ENCODE measurements around the gene GPR180.

The GPR180 gene

DNA sequence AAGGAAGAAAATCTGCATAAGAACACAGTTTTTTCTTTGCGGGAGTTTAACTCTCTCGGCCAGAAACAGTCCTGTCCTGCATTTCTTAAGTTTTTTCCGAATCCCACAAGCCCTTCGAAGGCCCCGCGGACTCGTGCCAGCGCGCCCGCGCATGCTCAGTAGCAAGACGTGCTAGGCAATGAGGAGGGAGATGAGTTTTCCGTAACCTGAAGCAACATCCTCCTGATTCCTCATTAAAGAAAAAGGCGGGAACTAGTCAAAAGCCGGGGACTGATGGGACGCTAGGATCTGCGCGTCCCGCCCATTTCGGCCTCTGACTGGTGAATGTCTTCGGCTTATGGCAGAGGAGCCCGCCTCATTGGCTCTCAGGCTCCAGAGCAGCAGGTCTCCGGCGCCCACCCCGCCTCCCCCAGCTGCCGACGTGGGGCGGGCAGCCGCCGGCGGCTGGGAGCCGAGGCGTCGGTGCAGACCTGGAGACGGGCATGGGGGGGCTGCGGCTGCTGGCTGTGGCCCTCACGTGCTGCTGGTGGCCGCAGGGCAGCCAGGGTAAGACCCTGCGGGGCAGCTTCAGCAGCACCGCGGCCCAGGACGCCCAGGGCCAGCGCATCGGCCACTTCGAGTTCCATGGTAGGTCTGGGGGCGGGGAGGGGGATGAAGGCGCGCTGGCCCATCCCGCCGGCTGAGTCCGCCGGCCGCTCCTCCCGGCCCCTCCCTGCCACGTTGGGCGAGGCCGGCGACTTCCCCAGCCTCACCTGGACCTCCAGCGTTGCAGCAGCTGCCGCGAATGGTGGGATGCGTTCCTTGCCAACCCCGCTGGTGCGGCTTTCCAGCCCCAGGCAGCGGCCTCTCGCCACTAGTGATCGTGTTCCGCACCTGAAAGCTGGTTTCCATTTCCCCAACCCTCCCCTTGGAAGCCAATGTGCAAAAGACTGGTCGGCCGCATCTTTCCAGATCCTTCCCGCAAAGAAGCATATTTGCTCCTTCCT, at the start of gene GPR180:
Gene GPR180 (plus strand): TSS at position 412 of the 986 bp plus-strand sequence. CDS start 71 bp downstream, at position 483.
- DNase-seq, result peak; percentile 99

GRCh38 chr13:94552095-94552494, 49.6 kb upstream of the GPR180 start:
- no peak for DNase-seq

DNA sequence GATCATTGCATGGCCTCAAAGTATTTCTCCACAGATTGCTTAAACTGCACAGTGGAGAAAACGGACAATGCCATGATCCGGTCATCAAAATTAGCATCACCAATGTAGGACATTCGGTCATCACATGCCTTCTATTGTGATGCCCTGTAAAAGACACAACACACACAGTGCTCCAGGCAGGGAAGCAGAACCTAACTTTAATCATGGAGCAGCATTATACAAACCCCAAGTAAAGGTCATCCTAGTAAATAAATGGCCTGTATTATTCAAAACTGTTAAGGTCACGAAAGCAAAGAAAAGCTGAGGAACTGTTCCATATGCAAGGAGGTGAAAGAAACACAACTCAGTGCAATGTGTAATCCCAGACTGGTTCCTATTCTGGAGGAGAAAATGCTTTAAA, 47.9 kb upstream of the GPR180 start:
- no peak for DNase-seq

- DNase-seq, result no peak
Observed at GRCh38 chr13:94556041-94556440, 45.6 kb upstream of the GPR180 start.

- DNase-seq, result no peak
Observed at GRCh38 chr13:94556621-94557020, 45.0 kb upstream of the GPR180 start.

DNA sequence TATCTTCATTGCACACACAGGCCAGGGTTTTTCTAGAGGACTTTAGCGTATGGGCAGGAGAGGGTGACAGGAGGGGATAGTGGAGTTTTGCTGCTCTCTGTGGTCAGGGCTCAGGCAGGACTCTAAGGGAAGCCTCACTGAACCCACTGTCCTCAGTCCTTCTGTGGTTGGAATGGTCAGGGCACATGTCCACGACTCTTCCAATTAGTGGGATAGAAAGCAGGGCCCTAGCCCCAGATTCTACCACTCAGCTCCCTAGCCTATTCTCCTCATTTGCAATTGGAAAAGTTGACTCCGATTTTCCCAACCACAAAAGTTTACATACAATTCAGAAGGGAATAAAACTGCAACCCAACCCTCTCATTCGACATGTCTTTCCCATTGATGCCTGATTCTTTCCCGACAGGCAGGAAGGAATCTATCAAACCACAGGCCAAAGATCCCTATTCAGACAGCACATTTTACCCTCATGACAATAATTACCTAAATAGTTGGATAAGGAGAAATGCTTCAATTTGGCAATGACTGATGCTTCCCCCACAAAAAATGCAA, 43.9 kb upstream of the GPR180 start:
- DNase-seq, result no peak

GRCh38 chr13:94558716-94559115, 42.9 kb upstream of the GPR180 start:
- DNase-seq, result no peak

DNA sequence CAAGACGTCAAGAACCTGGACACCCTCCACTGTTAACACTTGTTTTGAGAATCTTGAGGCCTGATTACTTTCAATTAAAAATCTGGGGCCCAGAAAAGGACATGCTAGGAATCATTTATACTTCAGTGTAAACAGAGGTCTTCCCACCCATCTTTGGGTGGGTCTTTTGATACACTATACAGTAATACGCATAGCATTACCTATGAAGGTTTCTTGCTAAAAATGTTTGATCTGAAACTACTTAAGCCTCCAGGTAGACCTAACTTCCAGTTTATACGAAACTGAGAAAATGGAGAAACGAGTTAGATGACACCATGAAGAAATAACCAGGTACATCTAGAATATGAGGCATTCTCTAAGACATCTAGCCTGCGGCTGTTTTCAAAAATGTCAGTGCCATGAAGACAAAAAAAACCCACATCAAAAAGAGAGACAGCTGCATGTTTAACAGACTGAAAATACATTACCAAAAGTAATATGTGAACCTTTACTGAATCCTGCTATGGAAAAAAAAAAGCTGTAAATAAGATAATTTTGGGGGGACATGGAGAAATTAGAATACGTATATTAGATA, 42.3 kb upstream of the GPR180 start:
- DNase-seq, result no peak

- no peak for DNase-seq
Observed at GRCh38 chr13:94560116-94560515, 41.5 kb upstream of the GPR180 start.

GRCh38 chr13:94561126-94561525, 40.5 kb upstream of the GPR180 start:
- no peak for DNase-seq

DNA sequence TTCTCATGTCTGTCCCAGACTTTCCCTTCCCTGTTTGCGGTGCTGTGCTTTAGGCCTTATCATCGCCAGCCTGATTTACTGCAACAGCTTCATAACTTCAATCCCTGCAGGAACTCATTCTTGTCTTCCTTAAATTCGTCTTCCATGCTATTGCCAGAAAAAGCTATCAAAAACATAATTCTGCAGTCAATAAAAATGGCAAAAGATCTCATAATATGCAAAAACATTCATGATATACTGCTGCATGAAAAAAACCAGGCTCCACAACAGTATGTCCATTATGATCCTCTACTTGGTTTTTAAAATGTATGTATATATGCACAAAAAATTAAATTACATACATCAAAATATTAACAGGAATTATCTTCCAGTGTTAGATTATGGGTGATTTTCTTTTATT, 34.1 kb upstream of the GPR180 start:
- no peak for DNase-seq

DNA sequence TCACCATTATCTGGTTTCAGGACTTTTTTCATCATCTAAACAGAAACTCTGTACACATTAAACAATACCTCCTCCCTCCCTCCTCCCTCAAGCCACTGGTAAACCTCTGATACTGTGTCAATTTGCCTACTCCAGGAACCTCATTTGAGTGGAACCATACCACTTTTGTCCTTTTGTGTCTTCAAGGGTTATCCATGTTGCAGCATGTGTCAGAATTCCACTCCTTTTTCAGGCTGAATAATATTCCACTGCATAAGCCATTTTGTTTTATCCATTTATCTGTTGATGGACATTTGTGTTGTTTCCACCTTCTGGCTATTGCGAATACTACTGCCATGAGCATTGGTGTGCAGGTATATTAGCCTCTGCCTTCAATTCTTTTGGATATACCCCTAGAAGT, 33.2 kb upstream of the GPR180 start:
- DNase-seq, result no peak

DNA sequence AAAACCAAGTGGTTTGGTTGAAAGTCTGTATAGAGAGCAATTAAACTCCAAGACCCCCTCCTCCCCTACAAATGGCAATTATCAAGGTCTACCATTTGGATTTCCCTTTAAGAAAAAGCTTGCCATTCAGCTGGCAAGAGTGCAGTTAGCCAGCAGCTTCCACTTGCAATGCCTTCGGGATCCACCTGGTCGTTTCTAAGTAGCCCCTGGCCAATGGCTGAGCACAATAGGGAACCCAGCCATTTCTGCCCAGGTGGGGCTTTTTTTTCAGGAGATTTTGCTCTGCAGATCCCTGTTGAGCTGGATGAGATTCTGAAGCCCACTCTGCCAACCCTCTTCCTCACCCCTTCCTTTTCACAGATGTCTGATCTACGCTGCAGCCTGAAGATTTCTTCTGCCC, 32.0 kb upstream of the GPR180 start:
- DNase-seq, result no peak

GRCh38 chr13:94579063-94579462, 22.6 kb upstream of the GPR180 start:
- DNase-seq, result no peak

DNA sequence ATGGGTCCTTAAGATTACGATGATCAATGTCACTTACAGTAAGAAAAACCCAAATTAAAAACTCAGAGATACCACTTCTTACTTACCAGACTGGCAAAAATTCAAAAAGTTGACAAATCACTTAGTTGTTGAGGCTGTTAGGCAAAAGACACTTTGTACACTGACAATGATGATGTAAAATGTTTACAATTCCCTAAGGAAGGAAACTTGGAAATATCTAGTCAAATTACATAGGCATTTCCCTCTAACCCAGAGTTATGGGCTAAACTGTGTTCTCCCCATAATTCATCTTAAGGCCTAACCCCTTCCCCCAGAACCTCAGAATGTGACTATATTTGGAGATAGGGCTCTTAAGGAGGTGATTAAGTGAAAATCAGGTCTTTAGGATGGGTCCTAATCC, 17.7 kb upstream of the GPR180 start:
- DNase-seq, result no peak

DNA sequence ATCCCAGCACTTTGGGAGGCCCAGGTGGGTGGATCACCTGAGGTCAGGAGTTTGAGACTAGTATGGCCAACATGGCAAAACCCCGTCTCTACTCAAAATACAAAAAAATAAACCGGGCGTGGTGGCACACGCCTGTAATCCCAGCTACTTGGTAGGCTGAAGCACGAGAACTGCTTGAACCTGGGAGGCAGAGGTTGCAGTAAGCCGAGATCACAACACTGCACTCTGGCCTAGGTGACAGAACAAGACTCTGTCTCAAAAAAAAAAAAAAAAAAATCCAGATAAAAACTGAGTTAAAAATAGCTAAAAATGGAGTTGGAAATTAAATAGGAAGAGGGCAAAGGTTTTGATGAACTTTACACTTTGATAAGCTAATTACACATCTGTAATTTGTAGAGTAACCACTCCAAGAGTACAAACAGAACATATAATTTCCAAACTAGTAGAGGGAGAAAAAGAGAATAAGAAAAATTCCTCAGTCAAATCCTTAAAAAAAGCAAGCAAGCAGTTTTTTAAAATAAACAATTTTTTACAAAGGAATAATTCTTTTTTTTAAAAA, 16.0 kb upstream of the GPR180 start:
- DNase-seq, result no peak

GRCh38 chr13:94586371-94586770, 15.3 kb upstream of the GPR180 start:
- DNase-seq, result no peak

GRCh38 chr13:94588541-94588940, 13.1 kb upstream of the GPR180 start:
- no peak for DNase-seq

DNA sequence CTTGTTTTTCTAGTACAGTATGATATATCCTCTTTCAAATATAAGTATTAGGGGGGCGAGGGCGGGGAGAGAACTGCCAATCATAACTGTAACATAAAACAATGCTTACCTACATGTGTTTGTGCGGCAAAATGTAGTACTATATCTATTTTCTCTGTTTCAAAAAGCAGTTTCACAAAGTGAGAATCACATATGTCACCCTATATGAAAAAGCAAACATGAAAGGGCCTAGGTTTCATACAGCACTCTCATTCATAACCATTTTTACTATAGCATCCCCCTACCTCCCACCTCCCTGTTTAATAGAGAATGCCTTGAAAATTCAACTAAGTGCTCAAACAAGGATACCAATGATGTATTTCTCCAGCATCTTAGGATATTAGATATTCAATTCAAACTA, 10.9 kb upstream of the GPR180 start:
- no peak for DNase-seq

DNA sequence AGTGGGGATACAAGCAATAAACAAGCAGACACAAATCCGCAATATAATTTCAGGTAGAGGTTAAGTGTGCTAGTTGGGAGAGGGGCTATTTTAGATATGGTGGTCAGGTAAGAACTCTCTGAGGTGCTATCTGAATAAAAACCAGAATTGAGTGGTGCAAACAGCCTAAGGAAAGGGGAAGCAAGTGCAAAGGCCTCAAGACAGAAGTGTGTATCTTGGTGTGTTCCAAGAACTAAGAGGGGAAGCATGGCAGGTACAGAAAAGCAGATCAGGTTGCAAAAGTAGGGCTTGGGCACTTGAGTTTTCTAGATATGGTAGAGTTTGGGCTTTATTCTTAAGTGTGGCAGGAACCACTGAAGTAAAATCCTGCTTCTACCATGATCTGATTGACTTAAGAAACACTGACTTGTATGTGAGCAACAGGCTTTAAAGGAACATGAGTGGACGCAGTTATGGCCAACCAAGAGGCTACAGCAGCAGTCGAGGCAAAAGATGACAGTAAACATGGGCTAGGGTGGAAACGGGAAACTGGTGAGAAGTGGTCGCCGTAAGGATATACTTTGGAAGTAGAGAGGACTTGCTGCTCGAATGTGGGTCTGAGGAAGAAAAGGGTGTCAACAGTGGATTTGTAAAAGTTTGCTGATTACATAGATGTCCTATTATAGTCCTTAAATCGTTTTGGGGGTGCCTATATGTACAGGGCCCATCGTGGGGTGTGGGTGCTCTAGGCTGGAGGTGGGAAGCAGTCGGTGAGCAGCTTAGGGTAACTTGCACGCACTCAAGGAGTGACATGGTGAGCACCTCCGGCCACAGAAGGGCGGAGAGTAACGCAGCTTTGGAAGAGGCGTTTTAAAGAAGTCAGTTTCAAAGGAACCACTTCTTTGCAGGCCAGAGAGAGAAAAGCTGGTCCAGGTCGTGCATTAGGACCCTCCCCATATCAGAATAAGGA, 6.4 kb upstream of the GPR180 start:
- DNase-seq, result peak in 1 of 2 experiments; percentile 33

GRCh38 chr13:94595950-94596574, 5.6 kb upstream of the GPR180 start, which contains the start of gene TGDS:
TSS of gene TGDS (minus strand) at chr13:94596152. CDS start at chr13:94596136, 16 bp downstream.
- peak; percentile 93 to 98 for DNase-seq

GRCh38 chr13:94596575-94596971, 5.1 kb upstream of the GPR180 start:
- DNase-seq, result no peak

All from NCI-H187 (cell line).